Keratinocyte (primary cell): ENCODE measurements around the gene SPRYD3. TPM values are rescaled to one million over a fixed set of nuclear protein-coding genes. Genes with fewer than 3 reads are reported as not detected.
A peak's percentile ranks its signal among the peaks of the same experiment; 100 is the strongest.

ENCODE experiments used
- DNase-seq: peaks from one replicate; pipeline ENCODE4 v3.0.0-alpha.2; 2011; ENCODE audit warnings: low read depth, missing footprints, low spot score
- FAIRE-seq: peaks from 2 replicates; lab custom pipeline; 2011; peaks lifted over from hg19 to GRCh38; lab: Jason Lieb, UNC
- H2AFZ ChIP-seq: 2 replicates; pipeline ENCODE4 v1.6.0; 2012; ENCODE audit warnings: low read length, control low read depth, inconsistent platforms; ENCODE audit not compliant: control insufficient read depth
- H3K27ac ChIP-seq: 2 replicates; pipeline ENCODE4 v1.5.1; 2011; ENCODE audit warnings: low read length; ENCODE audit not compliant: control insufficient read depth, insufficient read depth
- H3K27me3 ChIP-seq: 3 replicates; pipeline ENCODE4 v1.6.0; 2011; ENCODE audit warnings: low read length; ENCODE audit not compliant: control insufficient read depth, insufficient read depth; ENCODE audit errors: extremely low read depth
- H3K36me3 ChIP-seq, 2 experiments: 2 replicates in 1 of 2; 3 replicates in 1 of 2; pipeline ENCODE4 v1.5.1; 2011; ENCODE audit warnings: low read length in 2 of 2, mild to moderate bottlenecking in 1 of 2; ENCODE audit not compliant: control insufficient read depth in 2 of 2, insufficient read depth in 2 of 2; ENCODE audit errors: extremely low read depth in 1 of 2
- H3K4me1 ChIP-seq: 3 replicates; pipeline ENCODE4 v1.5.1; 2011; ENCODE audit warnings: low read length; ENCODE audit not compliant: control insufficient read depth, insufficient read depth; ENCODE audit errors: extremely low read depth
- H3K4me2 ChIP-seq: 3 replicates; pipeline ENCODE4 v1.6.0; 2011; ENCODE audit warnings: low read depth, low read length; ENCODE audit not compliant: control insufficient read depth, insufficient read depth; ENCODE audit errors: extremely low read depth
- H3K4me3 ChIP-seq, 3 experiments: fragments of 200-600 bp in 1 of 3; sonication (generic) in 1 of 3; 2 replicates in 2 of 3; 3 replicates in 1 of 3; pipeline ENCODE4 v1.5.1; 2011 to 2016; ENCODE audit warnings: low read length in 3 of 3, mild to moderate bottlenecking in 3 of 3, control low read depth in 2 of 3, inconsistent platforms in 1 of 3, low read depth in 1 of 3, mixed read lengths in 1 of 3, mixed run types in 1 of 3, moderate library complexity in 1 of 3; ENCODE audit not compliant: control insufficient read depth in 2 of 3, insufficient read depth in 2 of 3; ENCODE audit errors: extremely low read depth in 1 of 3
- H3K79me2 ChIP-seq: 2 replicates; pipeline ENCODE4 v1.6.0; 2012; ENCODE audit warnings: low read length; ENCODE audit not compliant: control insufficient read depth, insufficient read depth
- H3K9ac ChIP-seq: 3 replicates; pipeline ENCODE4 v1.6.0; 2011; ENCODE audit warnings: low read length; ENCODE audit not compliant: control insufficient read depth, insufficient read depth; ENCODE audit errors: extremely low read depth
- H3K9me1 ChIP-seq: 3 replicates; pipeline ENCODE4 v1.6.0; 2011; ENCODE audit warnings: low read length; ENCODE audit not compliant: control insufficient read depth, insufficient read depth; ENCODE audit errors: extremely low read depth
- H3K9me3 ChIP-seq: 2 replicates; pipeline ENCODE4 v1.5.1; 2012; ENCODE audit warnings: low read depth, low read length; ENCODE audit not compliant: control insufficient read depth
- H4K20me1 ChIP-seq: 3 replicates; pipeline ENCODE4 v1.6.0; 2011; ENCODE audit warnings: low read length; ENCODE audit not compliant: control insufficient read depth, insufficient read depth; ENCODE audit errors: extremely low read depth
- CTCF ChIP-seq, 3 experiments: IDR thresholded peaks in 1 of 3; conservative IDR thresholded peaks in 1 of 3; optimal IDR thresholded peaks in 1 of 3; 2 replicates in 2 of 3; 3 replicates in 1 of 3; pipeline versions ENCODE3 to v1.5.1; 2011; ENCODE audit warnings: low read length in 3 of 3, mild to moderate bottlenecking in 3 of 3, moderate library complexity in 2 of 3, control low read depth in 1 of 3, inconsistent platforms in 1 of 3; ENCODE audit not compliant: insufficient read depth in 2 of 3; ENCODE audit errors: extremely low read depth in 1 of 3
- EZH2 ChIP-seq: IDR thresholded peaks from one replicate; pipeline ENCODE4 v1.6.1; 2012; ENCODE audit warnings: inconsistent platforms, mild to moderate bottlenecking, low read length, moderate library complexity
- dilution Hi-C: fragments of 300-500 bp; cut with MboI; formaldehyde crosslinking; loops from one replicate; pipeline ENCODE4 v1.7.0; 2020; ENCODE audit warnings: low sequenced_read_pairs; ENCODE audit not compliant: extremely low pct_ligation_motif_present
- polyA plus RNA-seq, 5 experiments: library from polyadenylated mRNA; depleted of rRNA in 3 of 5; stranded (reverse) in 3 of 5; stranded (forward) in 1 of 5; unstranded in 1 of 5; fragments of >200 nt; gene quantifications; 1 replicate in 1 of 5; 2 replicates in 3 of 5; 3 replicates in 1 of 5; pipeline versions ENCODE4 v1.2.1 to v1.2.3, GENCODE V29; 2011 to 2012; ENCODE audit warnings: missing spikeins in 2 of 5, low read depth in 1 of 5, low replicate concordance in 1 of 5

SPRYD3 gene
- polyA plus RNA-seq, 1 donor (not counting 4 experiments of a cell fraction or from before 2014, with no cell fraction given), result 27.5 TPM

- H2AFZ ChIP-seq, result no peak overlapping the region
- DNase-seq (no peak), FAIRE-seq (no peak)
- peaks cover 5% of the 10 kb centered on the region for H4K20me1 ChIP-seq
- peaks cover 6% of the 10 kb centered on the region for H3K4me1 ChIP-seq
- no peaks in the 10 kb centered on the region for H3K9me1 ChIP-seq
- dilution Hi-C loops, result no loop called here
- peaks cover 17 to 19% of the 10 kb centered on the region in 2 experiments for H3K36me3 ChIP-seq
- no peaks in the 10 kb centered on the region for H3K27me3 ChIP-seq
- no peak overlapping the region for H3K27ac ChIP-seq
- H3K4me3 ChIP-seq, result no peak overlapping the region
- no peaks in the 10 kb centered on the region for H3K9me3 ChIP-seq
- no peak overlapping the region for H3K9ac ChIP-seq
- no peaks in the 10 kb centered on the region for H3K79me2 ChIP-seq
- TF ChIP-seq EZH2, result no peak
- no peak for TF ChIP-seq CTCF (optimal IDR thresholded peaks at IDR 0.05 in 1 of 3, IDR thresholded peaks at IDR 0.05 in 1 of 3, conservative IDR thresholded peaks at IDR 0.05 in 1 of 3; ENCODE audit: extremely low read depth in 1 of 3, insufficient read depth in 2 of 3, low read length in 3 of 3)
- H3K4me2 ChIP-seq, result no peak overlapping the region
Observed at GRCh38 chr12:53062011-53062961, 16.9 kb downstream of the SPRYD3 start.

GRCh38 chr12:53061404-53062010, 17.7 kb downstream of the SPRYD3 start:
- Histone ChIP-seq H3K9ac (no peak overlapping the region), H3K9me1 (no peaks in the 10 kb centered on the region), H3K27me3 (no peaks in the 10 kb centered on the region), H3K79me2 (no peaks in the 10 kb centered on the region), H3K4me2 (no peak overlapping the region), H3K9me3 (no peaks in the 10 kb centered on the region), H3K4me3 (no peak overlapping the region), H2AFZ (no peak overlapping the region), H4K20me1 (peaks cover 5% of the 10 kb centered on the region), H3K36me3 (peaks cover 16% of the 10 kb centered on the region in 2 experiments), H3K4me1 (peaks cover 6% of the 10 kb centered on the region), H3K27ac (no peak overlapping the region)
- FAIRE-seq (no peak), DNase-seq (no peak)
- dilution Hi-C loops, result no loop called here
- TF ChIP-seq CTCF (optimal IDR thresholded peaks at IDR 0.05 in 1 of 3, IDR thresholded peaks at IDR 0.05 in 1 of 3, conservative IDR thresholded peaks at IDR 0.05 in 1 of 3; ENCODE audit: extremely low read depth in 1 of 3, insufficient read depth in 2 of 3, low read length in 3 of 3), result peak in 2 of 3 experiments; percentile 39
- no peak for TF ChIP-seq EZH2
